SJSA1 (cell line): ENCODE measurements around the gene LRRC8A. TPM values are rescaled to one million over a fixed set of nuclear protein-coding genes. Genes with fewer than 3 reads are reported as not detected.
A peak's percentile ranks its signal among the peaks of the same experiment; 100 is the strongest.

ENCODE experiments used
- DNase-seq, 2 experiments: peaks; one replicate each; pipeline ENCODE4 v3.0.0-alpha.2; 2015 to 2020; ENCODE audit warnings: low spot score in 2 of 2, low read depth in 1 of 2
- H3K27ac ChIP-seq: fragments of 250-450 bp; sonication (Bioruptor Pico); 2 replicates; pipeline ENCODE4 v1.5.1; 2020; ENCODE audit warnings: mild to moderate bottlenecking, moderate library complexity
- H3K27me3 ChIP-seq: fragments of 250-450 bp; sonication (Bioruptor Pico); replicated peaks from 2 replicates; pipeline ENCODE4 v1.5.1; 2020; ENCODE audit warnings: mild to moderate bottlenecking, moderate library complexity
- H3K36me3 ChIP-seq: fragments of 250-450 bp; sonication (Bioruptor Pico); 2 replicates; pipeline ENCODE4 v1.5.1; 2020; ENCODE audit warnings: mild to moderate bottlenecking
- H3K4me1 ChIP-seq: fragments of 250-450 bp; sonication (Bioruptor Pico); replicated peaks from 2 replicates; pipeline ENCODE4 v1.6.1; 2021; ENCODE audit warnings: mild to moderate bottlenecking
- H3K4me3 ChIP-seq: fragments of 250-450 bp; sonication (Bioruptor Pico); 2 replicates; pipeline ENCODE4 v1.5.1; 2020; ENCODE audit warnings: mild to moderate bottlenecking
- H3K9me3 ChIP-seq: fragments of 250-450 bp; sonication (Bioruptor Pico); replicated peaks from 2 replicates; pipeline ENCODE4 v1.5.1; 2020; ENCODE audit warnings: mild to moderate bottlenecking
- total RNA-seq: library from RNA; depleted of rRNA; stranded (reverse); fragments of >200 nt; shearing (Covaris generic); gene quantifications from 2 replicates; pipeline ENCODE4 v1.2.3, GENCODE V29; 2014

The LRRC8A gene
- total RNA-seq, 1 experiment from 2014 or later, result 99.4 TPM

- H3K27ac ChIP-seq, result no peak overlapping the region
- H3K4me1 ChIP-seq, result peaks cover 79% of the 10 kb centered on the region
- no peak for DNase-seq
- no peaks in the 10 kb centered on the region for H3K27me3 ChIP-seq
- peaks cover 78% of the 10 kb centered on the region for H3K36me3 ChIP-seq
- no peaks in the 10 kb centered on the region for H3K9me3 ChIP-seq
- H3K4me3 ChIP-seq, result no peak overlapping the region
These were observed 3.4 kb downstream of the LRRC8A start for GRCh38 chr9:128885376-128885775.

DNA sequence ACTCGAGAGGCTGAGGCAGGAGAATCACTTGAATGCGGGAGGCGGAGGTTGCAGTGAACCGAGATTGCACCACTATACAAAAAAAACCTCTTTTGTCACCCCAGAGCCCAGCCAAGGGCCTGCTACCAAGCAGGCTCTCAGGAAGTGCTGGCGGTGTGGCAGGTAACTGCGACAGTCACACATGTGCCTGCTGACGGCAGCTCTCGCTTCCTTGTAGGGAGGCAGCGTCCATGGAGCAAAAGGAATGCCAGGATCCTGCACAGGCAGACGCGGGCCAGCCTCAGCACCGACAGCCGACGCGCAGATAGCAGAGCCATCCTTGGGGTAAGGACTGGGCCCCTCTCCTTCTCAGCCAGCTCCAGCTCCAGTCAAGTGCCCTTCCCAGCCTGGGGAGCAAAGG lies 3.9 kb downstream of the LRRC8A start:
- Histone ChIP-seq H3K4me3 (no peak overlapping the region), H3K27me3 (no peaks in the 10 kb centered on the region), H3K4me1 (peaks cover 77% of the 10 kb centered on the region), H3K9me3 (no peaks in the 10 kb centered on the region), H3K36me3 (peaks cover 82% of the 10 kb centered on the region), H3K27ac (peak overlapping the region; percentile 23; the same call in 1 of the 2 replicates)
- no peak for DNase-seq

GRCh38 chr9:128886211-128886891 lies 4.4 kb downstream of the LRRC8A start:
- peaks cover 82% of the 10 kb centered on the region for H3K4me1 ChIP-seq
- no peak overlapping the region for H3K4me3 ChIP-seq
- H3K27me3 ChIP-seq, result no peaks in the 10 kb centered on the region
- H3K36me3 ChIP-seq, result peaks cover 87% of the 10 kb centered on the region
- peak; percentile 47 for DNase-seq
- peak overlapping the region; percentile 23 for H3K27ac ChIP-seq
- no peaks in the 10 kb centered on the region for H3K9me3 ChIP-seq

DNA sequence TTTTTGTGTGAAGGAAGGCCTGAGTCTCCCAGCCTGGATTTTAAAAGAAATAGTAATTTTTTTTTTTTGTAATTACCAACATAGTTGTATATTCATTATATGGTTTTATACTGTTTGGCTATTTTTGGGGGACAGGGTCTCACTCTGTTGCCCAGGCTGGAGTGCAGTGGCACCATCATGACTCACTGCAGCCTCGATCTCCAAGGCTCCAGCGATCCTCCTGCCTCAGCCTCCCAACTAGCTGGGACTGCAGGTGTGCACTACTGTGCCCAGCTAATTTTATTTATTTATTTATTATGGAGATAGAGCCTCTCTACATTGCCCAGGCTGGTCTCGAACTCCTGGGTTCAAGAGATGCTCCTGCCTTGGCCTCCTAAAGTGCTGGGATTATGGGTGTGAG lies 5.1 kb downstream of the LRRC8A start:
- Histone ChIP-seq H3K9me3 (no peaks in the 10 kb centered on the region), H3K4me3 (no peak overlapping the region), H3K27me3 (no peaks in the 10 kb centered on the region), H3K27ac (peak overlapping the region; percentile 33), H3K4me1 (peaks cover 89% of the 10 kb centered on the region), H3K36me3 (peaks cover 93% of the 10 kb centered on the region)
- DNase-seq, result no peak

- no peak overlapping the region for H3K4me3 ChIP-seq
- H3K27ac ChIP-seq, result peak overlapping the region; percentile 40
- peaks cover 93% of the 10 kb centered on the region for H3K36me3 ChIP-seq
- H3K4me1 ChIP-seq, result peaks cover 94% of the 10 kb centered on the region
- no peaks in the 10 kb centered on the region for H3K9me3 ChIP-seq
- no peaks in the 10 kb centered on the region for H3K27me3 ChIP-seq
- peak; percentile 96 for DNase-seq
These were observed 6.0 kb downstream of the LRRC8A start for GRCh38 chr9:128887914-128888350.

DNA sequence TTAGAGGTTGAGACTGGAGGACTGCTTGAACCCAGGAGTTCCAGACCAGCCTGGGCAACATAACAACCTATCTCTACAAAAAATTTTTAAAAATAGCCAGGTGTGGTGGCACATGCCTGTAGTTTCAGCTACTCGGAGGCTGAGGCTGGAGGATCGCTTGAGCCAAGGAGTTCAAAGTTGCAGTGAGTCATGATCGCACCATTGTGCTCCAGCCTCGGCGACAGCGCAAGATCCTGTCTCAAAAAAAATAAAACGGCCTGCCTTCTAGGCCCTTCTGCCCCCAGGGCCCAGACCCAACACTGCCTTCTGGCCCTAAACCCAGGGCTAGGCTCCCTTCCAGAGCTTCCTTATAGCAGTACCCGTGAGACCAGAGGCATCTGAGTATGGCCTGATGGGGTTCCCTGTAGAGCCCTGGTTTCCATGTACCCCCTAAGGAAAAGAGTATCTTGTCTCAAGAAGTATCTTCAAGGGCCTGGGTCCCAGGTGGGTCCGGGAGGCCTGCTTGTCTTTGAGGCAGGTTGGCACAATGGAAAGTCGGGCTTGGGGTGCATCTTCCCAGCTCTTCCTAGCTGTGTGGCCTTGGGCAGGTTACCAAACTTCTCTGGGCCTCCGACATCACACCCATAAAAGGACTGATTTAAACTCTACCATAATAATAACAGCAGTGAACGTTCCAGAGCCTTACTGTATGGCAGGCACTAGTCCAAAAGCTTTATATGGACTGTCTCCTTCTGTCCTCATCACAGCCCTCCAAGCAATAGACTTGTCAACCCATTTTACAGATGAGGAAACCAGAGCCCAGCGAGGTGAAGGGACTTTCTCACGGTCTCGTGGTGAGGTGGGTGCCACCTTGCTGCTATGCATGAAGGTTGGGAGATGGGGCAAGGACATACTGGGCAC lies 9.6 kb downstream of the LRRC8A start:
- no peaks in the 10 kb centered on the region for H3K27me3 ChIP-seq
- H3K27ac ChIP-seq, result peak overlapping the region; percentile 58
- peaks cover 64% of the 10 kb centered on the region for H3K4me1 ChIP-seq
- DNase-seq, result no peak
- no peak overlapping the region for H3K4me3 ChIP-seq
- H3K9me3 ChIP-seq, result no peaks in the 10 kb centered on the region
- peaks cover 93% of the 10 kb centered on the region for H3K36me3 ChIP-seq

DNA sequence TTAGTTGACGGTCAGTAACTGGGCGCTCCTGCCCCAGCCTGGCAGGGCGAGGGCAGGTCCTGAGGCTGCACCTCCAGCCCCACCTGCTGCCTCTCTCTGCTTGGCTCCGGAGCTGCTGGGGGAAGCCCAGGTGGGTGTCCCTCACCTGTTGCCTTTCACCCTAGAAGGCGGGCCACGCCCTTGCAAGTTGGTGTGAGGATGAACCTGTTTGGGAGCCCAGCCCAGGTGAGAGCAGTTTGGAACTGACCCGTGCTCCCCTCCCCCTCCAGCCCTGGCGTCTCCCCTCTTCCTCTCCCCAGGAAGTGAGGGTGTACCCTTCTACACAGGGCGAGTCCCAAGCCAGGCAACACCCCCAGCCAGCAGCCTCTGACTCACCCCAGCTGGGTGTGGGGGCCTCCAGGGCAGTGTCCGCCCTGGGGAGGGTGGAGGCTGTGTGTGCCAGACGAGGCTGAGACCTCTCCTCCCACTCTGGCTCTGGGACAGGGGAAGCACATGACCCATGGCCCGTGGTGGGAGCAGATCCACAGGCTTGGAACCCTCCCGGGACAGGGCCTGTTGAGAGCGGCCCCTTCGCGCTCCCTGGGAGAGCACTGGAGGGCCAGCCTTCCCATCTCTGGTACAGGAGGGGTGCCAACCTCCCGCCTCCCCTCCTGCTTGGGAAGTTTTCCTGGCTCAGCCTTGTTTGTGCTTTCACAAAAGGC lies 10.4 kb downstream of the LRRC8A start:
- Histone ChIP-seq H3K27me3 (no peaks in the 10 kb centered on the region), H3K9me3 (no peaks in the 10 kb centered on the region), H3K27ac (peak overlapping the region; percentile 58), H3K4me1 (peaks cover 56% of the 10 kb centered on the region), H3K4me3 (no peak overlapping the region), H3K36me3 (peaks cover 94% of the 10 kb centered on the region)
- DNase-seq, result peak; percentile 84 to 89

GRCh38 chr9:128893354-128893753 lies 11.4 kb downstream of the LRRC8A start:
- H3K9me3 ChIP-seq, result no peaks in the 10 kb centered on the region
- peaks cover 100% of the 10 kb centered on the region for H3K36me3 ChIP-seq
- no peak overlapping the region for H3K4me3 ChIP-seq
- no peaks in the 10 kb centered on the region for H3K27me3 ChIP-seq
- H3K27ac ChIP-seq, result no peak overlapping the region; the same call in 1 of the 2 replicates
- H3K4me1 ChIP-seq, result peaks cover 46% of the 10 kb centered on the region
- DNase-seq, result no peak

- Histone ChIP-seq H3K36me3 (peaks cover 100% of the 10 kb centered on the region), H3K9me3 (no peaks in the 10 kb centered on the region), H3K27me3 (no peaks in the 10 kb centered on the region), H3K4me3 (no peak overlapping the region), H3K27ac (no peak overlapping the region), H3K4me1 (peaks cover 36% of the 10 kb centered on the region)
- DNase-seq, result no peak
These were observed 12.8 kb downstream of the LRRC8A start for GRCh38 chr9:128894764-128895163.

DNA sequence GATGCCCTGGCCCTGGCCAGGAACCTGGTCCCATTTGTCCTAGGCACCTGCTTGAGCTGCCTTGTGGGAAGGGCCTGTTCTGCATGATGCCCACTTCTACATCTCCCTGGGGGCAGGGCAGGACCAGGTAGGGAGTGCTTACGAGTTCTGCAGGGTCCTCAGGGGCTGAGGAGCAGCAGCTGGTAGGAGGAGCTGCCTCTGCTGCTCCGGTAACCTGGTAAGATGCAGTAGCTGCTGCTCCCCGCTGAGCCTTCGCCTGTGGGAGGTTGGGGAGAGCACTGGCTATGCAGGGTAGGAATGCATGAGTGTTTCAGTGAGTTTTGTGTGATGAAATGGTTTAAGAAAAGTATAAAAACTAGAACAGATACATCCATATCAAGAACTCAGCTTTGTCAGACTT lies 13.6 kb downstream of the LRRC8A start:
- H3K4me3 ChIP-seq, result no peak overlapping the region
- no peak overlapping the region for H3K27ac ChIP-seq
- no peaks in the 10 kb centered on the region for H3K27me3 ChIP-seq
- H3K4me1 ChIP-seq, result peaks cover 28% of the 10 kb centered on the region
- no peaks in the 10 kb centered on the region for H3K9me3 ChIP-seq
- DNase-seq, result no peak
- peaks cover 100% of the 10 kb centered on the region for H3K36me3 ChIP-seq

GRCh38 chr9:128898382-128898781 lies 16.4 kb downstream of the LRRC8A start:
- no peak overlapping the region for H3K4me3 ChIP-seq
- H3K4me1 ChIP-seq, result peaks cover 18% of the 10 kb centered on the region
- DNase-seq, result no peak
- no peaks in the 10 kb centered on the region for H3K9me3 ChIP-seq
- no peak overlapping the region for H3K27ac ChIP-seq
- no peaks in the 10 kb centered on the region for H3K27me3 ChIP-seq
- H3K36me3 ChIP-seq, result peaks cover 93% of the 10 kb centered on the region

DNA sequence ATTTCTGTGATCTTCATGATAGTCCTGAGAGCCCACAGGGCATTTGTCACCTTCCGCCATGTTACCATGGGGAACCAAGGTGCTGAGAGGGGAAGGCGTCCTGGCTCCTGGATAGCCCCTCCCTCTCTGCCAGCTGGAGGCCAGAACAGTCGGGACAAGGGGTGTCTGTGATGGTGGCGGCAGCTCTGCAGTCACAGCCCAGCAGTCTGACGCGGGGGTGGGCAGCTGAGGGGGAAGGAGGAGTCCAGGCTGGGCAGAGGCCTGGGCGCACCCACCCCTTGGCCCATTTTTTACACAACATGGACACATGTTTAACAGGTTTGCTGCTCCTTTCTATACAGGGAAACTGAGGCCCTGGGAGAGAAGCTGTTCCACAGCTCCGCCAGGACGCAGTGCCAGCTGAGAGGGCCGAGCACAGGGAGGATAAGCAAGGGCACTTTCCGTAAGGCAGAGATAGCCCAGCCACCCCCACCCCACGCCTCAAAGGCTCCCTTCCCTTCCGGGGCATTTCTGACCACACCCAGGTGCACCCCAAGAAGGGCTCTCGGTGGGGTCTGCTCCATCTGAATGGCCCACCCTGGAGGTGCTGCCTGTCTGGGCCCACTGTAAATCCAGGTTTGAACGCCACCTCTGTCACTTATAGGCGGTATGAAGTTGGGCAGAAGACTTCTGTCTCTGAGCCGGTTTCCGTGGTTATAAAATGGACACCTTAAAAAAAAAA lies 17.1 kb downstream of the LRRC8A start:
- DNase-seq, result no peak
- no peak overlapping the region for H3K4me3 ChIP-seq
- H3K27ac ChIP-seq, result no peak overlapping the region
- H3K4me1 ChIP-seq, result peaks cover 23% of the 10 kb centered on the region
- H3K36me3 ChIP-seq, result peaks cover 88% of the 10 kb centered on the region
- no peaks in the 10 kb centered on the region for H3K9me3 ChIP-seq
- no peaks in the 10 kb centered on the region for H3K27me3 ChIP-seq

DNA sequence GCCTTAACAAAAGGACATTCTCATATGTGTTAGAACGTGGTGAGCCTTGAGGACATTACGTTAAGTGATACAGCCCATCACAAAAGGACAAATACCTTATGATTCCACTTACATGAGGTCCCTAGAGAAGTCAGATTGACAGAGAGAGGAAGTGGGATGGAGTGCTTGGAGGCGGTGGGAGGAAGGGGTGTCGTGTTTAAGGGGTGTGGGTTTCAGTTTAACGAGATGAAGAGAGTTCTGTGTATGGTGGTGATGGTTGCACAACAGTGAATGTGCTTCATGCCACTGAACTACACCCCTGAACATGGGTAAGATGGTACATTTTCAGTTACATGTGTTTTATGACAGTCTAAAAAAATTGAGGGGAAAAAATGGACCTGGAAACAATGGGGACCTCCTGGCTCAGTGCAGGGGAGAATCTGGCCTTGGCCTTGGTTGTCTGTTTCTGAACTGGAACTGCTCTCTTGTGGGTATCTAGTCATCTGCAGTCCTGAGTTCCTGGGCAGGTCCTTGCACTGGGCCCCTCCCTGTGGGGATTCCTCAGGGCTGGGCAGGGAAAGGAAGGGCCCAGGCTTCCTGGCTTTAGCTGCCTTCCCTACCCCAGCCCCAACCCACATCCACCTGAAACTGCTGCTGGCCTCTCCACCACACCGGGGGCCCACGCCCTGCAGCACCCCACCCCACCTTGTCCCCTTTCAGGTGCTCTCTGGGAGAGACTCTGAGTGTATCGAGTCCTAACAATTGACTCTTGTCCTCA lies 17.8 kb downstream of the LRRC8A start:
- DNase-seq, result no peak

More for the DNA sequence above, 17.8 kb downstream of the LRRC8A start:
- Histone ChIP-seq H3K27me3 (no peaks in the 10 kb centered on the region), H3K9me3 (no peaks in the 10 kb centered on the region), H3K4me1 (peaks cover 29% of the 10 kb centered on the region), H3K27ac (no peak overlapping the region), H3K4me3 (no peak overlapping the region), H3K36me3 (peaks cover 87% of the 10 kb centered on the region)
